Upper lobe of right lung (tissue), 1 donor: ENCODE data around the gene RBMS3. TPM values are rescaled to one million over a fixed set of nuclear protein-coding genes. Genes with fewer than 3 reads are reported as not detected.

Experiments
- ATAC-seq: fragments of 200-7000 bp; cut with Tn5 transposase; one replicate; pipeline ENCODE4 v1.9.1; 2020; ENCODE audit warnings: mild to moderate bottlenecking, moderate library complexity
- DNase-seq: peaks from one replicate; pipeline ENCODE4 v3.0.0-alpha.2; 2020
- H3K27ac ChIP-seq: fragments of 200-600 bp; one replicate; pipeline ENCODE4 v1.8.0; 2022
- H3K27me3 ChIP-seq: fragments of 200-600 bp; one replicate; pipeline ENCODE4 v1.8.0; 2022; ENCODE audit warnings: mild to moderate bottlenecking
- H3K36me3 ChIP-seq: fragments of 200-600 bp; one replicate; pipeline ENCODE4 v1.8.0; 2022
- H3K4me1 ChIP-seq: fragments of 200-600 bp; one replicate; pipeline ENCODE4 v1.8.0; 2022
- H3K4me3 ChIP-seq: fragments of 200-600 bp; one replicate; pipeline ENCODE4 v1.8.0; 2022; ENCODE audit warnings: mild to moderate bottlenecking
- H3K9me3 ChIP-seq: fragments of 200-600 bp; one replicate; pipeline ENCODE4 v1.8.0; 2022
- intact Hi-C: fragments of 100-400 bp; cut with DNase I; formaldehyde crosslinking; loops from one replicate; pipeline ENCODE4 v1.11.0; 2022
- total RNA-seq: library from RNA; stranded (reverse); fragmentation: NEBNext Ultra II Directional; extraction: Animal tissue kit (Norgen Biotek cat#: 25700); gene quantifications from one replicate; pipeline ENCODE4 v1.2.1, GENCODE V29; 2021
- TF ChIP-seq, protein P1 (sequence below): fragments of 200-600 bp; IDR thresholded peaks from one replicate; pipeline ENCODE4 v1.8.0; 2022; ENCODE audit warnings: antibody characterized with exemption
- donor health status: DM: no; HTN: yes; CAD: no; lungs with severe emphysema.

Gene RBMS3
- total RNA-seq, 1 donor from 2014 or later: 85.9 TPM

DNA sequence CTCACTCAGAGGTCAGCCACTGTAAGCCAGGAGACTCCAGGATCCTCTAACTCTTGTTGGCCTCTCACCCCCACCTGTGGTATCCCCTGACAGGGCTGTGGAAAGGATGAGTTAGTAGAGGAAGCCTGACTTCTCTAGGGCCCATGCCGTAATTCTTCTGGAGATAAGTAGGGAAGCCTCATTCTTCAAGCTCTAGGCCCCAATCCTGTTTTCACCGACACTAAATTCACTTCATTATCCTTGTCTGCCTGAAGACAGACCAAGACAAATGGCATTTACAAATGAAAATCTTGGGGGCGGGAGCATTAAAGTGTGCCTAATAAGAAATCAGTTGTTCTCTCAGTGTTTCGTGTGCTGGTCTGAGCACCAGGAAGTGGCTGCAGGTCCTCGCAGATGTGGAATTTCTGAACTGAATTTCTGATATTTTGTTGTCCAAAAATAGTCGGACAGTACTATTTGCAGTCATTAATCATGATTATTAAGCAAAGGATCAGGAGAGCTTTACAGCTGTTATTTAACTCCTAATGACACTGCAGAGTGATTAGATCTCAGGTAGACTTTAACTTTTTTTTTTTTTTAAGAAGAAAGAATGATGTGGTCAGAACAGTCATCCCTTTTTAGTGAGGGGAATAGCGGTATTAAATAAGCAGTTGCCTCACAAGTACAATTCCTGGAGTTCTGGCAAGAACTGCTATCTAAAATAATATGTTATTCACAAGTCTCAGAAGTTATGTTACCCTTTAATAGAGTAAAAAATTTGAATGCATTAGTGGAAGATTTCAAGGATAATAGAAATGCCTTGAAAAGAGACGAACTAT lies 58.4 kb downstream of the RBMS3 start:
- no peak overlapping the region for H3K27ac ChIP-seq
- intact Hi-C loops: no loop called here
- H3K36me3 ChIP-seq: no peaks in the 10 kb centered on the region
- no peaks in the 10 kb centered on the region for H3K27me3 ChIP-seq
- H3K4me1 ChIP-seq: peaks cover 26% of the 10 kb centered on the region
- H3K9me3 ChIP-seq: no peaks in the 10 kb centered on the region
- H3K4me3 ChIP-seq: no peak overlapping the region
- no peak for ATAC-seq
- no peak for DNase-seq
- TF ChIP-seq, protein P1, sequence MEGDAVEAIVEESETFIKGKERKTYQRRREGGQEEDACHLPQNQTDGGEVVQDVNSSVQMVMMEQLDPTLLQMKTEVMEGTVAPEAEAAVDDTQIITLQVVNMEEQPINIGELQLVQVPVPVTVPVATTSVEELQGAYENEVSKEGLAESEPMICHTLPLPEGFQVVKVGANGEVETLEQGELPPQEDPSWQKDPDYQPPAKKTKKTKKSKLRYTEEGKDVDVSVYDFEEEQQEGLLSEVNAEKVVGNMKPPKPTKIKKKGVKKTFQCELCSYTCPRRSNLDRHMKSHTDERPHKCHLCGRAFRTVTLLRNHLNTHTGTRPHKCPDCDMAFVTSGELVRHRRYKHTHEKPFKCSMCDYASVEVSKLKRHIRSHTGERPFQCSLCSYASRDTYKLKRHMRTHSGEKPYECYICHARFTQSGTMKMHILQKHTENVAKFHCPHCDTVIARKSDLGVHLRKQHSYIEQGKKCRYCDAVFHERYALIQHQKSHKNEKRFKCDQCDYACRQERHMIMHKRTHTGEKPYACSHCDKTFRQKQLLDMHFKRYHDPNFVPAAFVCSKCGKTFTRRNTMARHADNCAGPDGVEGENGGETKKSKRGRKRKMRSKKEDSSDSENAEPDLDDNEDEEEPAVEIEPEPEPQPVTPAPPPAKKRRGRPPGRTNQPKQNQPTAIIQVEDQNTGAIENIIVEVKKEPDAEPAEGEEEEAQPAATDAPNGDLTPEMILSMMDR: no peak

DNA sequence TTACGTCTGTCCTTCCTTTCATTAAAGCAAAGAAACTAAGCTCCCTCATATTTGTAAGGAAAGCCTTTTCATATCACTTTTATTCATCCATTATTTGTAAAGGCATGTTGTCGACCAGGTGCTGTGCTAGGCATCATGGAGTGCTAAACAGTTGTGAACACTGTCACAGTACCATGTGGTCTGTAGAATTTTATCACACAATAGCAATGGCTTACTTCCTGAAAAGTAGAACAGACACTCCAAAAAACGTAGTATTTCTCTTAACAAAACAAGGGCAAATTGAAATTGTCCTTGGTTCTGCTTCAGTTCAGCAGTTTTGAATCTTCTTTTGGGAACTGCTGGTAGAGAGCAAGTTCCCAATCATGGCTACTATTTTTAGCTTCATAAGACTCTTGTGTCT lies 63.3 kb downstream of the RBMS3 start:
- Histone ChIP-seq H3K9me3 (no peaks in the 10 kb centered on the region), H3K27ac (no peak overlapping the region), H3K4me1 (no peaks in the 10 kb centered on the region), H3K36me3 (no peaks in the 10 kb centered on the region), H3K4me3 (no peak overlapping the region), H3K27me3 (no peaks in the 10 kb centered on the region)
- no peak for DNase-seq
- ATAC-seq: no peak
- TF ChIP-seq, protein P1: no peak
- intact Hi-C loops: no loop called here

DNA sequence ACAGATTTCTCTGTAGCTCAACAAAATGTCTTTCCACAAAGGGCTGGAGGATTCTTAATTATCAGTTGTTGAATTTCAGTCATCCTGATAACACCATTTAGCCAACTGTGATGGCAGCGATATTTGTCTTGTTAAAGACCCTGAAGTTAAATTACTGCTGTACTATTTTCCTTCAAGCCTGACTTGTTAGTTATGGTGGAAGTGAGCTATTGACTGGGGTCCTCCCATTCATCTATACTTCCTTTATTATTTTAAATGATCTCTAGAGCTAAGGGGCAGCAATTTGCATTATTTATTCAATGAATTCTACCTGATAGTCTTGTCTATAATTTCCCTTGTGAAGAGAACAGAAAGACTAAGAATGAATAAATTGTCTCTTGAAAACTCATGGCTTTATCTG lies 64.1 kb downstream of the RBMS3 start:
- no peak for ATAC-seq
- no peaks in the 10 kb centered on the region for H3K36me3 ChIP-seq
- no peaks in the 10 kb centered on the region for H3K27me3 ChIP-seq
- no peaks in the 10 kb centered on the region for H3K9me3 ChIP-seq
- TF ChIP-seq, protein P1: no peak
- no peak for DNase-seq
- no peak overlapping the region for H3K27ac ChIP-seq
- no peak overlapping the region for H3K4me3 ChIP-seq
- no peaks in the 10 kb centered on the region for H3K4me1 ChIP-seq
- intact Hi-C loops: no loop called here

DNA sequence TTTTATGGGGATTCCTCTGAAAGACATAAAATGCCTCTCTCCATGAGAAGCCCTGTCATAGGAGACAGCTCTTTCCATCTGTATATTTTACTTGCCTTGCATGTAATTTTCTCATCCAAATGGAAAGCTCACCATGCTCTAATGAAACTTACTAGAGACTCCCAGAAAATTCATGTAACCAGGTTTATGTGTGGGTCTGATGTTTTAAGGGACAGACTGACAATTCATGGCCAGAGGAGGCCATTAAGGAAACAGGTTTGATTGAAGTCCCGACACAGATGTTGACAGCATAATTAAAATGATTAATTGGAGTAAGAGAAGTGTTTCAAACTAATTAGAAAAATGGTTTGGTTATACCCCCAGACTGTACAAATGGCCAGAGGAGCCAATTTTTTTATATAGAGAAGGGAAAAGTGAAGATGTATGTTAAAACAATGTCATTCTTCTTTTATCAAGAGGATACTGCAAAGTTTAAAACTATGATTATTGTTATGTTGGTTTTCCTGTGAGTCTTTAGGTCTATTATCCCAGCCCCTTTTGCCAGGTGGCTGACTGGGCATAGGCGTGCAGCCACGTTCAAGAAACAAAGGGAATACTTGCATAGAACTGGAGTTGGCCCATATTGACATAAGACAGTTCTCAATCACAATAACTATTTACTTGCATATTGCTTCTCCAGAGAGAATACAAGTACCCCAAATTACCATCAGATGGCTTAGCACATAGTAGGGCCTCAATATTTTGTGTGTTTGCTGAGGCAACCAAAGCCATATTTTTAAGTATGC lies 64.8 kb downstream of the RBMS3 start:
- H3K4me3 ChIP-seq: no peak overlapping the region
- no peak for ATAC-seq
- no peaks in the 10 kb centered on the region for H3K4me1 ChIP-seq
- intact Hi-C loops: no loop called here
- no peaks in the 10 kb centered on the region for H3K36me3 ChIP-seq
- TF ChIP-seq, protein P1: no peak
- no peak for DNase-seq
- H3K27ac ChIP-seq: no peak overlapping the region
- no peaks in the 10 kb centered on the region for H3K27me3 ChIP-seq
- no peaks in the 10 kb centered on the region for H3K9me3 ChIP-seq

DNA sequence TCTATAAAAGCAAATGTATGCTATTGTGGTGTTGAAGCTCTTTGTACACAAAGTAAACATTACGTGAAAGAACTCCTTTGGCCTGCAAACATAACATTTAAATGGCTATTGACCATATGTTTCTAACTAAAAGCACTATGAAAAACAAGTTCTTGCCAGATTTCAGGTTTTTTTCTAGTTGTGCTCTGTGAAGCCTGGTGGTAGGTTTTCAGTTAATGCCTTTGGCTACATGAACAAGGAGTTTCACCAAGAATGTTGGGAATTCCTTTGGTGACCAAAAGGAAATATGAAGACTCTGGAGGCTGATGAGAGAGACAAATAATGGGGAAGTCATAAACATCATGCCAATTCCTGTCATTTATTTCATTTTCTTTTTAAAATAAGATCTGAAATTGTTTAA lies 66.0 kb downstream of the RBMS3 start:
- TF ChIP-seq, protein P1: no peak
- intact Hi-C loops: no loop called here
- H3K27ac ChIP-seq: no peak overlapping the region
- H3K9me3 ChIP-seq: no peaks in the 10 kb centered on the region
- H3K4me3 ChIP-seq: no peak overlapping the region
- no peak for ATAC-seq
- H3K27me3 ChIP-seq: no peaks in the 10 kb centered on the region
- H3K36me3 ChIP-seq: no peaks in the 10 kb centered on the region
- DNase-seq: no peak
- H3K4me1 ChIP-seq: no peaks in the 10 kb centered on the region
